ENCODE measurements around the gene PYHIN1. TPM values are rescaled to one million over a fixed set of nuclear protein-coding genes. Genes with fewer than 3 reads are reported as not detected.

PYHIN1 gene
- polyA plus RNA-seq, 1 of the 3 experiments (the other 2 are of a cell fraction), result not detected

DNA sequence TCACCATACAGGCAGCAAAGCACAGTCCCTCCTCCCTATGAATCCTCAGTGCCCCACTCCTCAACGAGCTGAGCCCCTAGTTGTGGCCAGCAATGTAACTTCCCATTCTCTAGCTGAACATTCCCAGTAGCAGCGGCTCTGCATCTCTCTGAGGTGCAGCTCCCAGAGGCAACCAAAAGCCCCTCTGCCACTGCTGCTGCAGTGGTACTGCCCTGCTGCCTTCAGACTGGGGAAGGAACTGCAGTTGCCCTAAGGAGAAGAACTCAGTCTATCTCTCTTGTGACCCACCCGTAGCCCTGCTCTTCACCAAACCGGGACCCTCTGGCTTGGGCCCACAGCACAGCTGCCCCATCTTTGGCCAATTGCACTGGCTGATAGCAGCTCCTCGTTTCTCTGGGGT lies 31.6 kb downstream of the PYHIN1 start:
- POLR2A ChIA-PET, result no interaction called here
- no peaks in the 10 kb centered on the region for H3K36me3 ChIP-seq (replicated peaks in 1 of 2; ENCODE audit: control insufficient read depth in 1 of 2, insufficient read depth in 2 of 2, low read length in 1 of 2)

DNA sequence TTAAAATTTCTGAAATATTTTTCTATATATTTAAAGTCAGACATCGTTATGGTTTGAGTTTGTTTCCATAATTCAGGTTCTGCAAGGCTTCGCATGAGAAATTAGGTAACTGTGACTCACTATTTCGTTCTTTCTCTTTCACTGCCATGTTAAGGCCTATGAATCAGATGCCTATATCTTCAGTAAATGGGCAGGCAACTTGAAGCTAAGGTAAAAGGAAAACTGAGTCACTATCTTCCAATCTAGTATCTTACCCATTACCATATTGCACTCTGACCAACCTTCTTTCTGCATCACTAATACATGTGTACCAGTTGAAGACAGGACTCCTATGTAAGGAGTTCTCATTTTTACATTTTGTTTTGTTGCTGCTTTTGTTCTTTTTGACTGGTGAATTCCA lies 37.8 kb downstream of the PYHIN1 start:
- Histone ChIP-seq H3K36me3 (replicated peaks in 1 of 2; ENCODE audit: control insufficient read depth in 1 of 2, insufficient read depth in 2 of 2, low read length in 1 of 2) (no peaks in the 10 kb centered on the region), H3K9ac (no peak overlapping the region), H3K79me2 (ENCODE audit: insufficient read depth) (no peaks in the 10 kb centered on the region), H2AFZ (ENCODE audit: low read depth) (no peak overlapping the region), H3K9me2 (no peaks in the 10 kb centered on the region), H3K27ac (ENCODE audit: low read depth in 2 of 2, low read length in 1 of 2) (no peak overlapping the region), H3F3A (replicated peaks; ENCODE audit: insufficient read depth) (no peaks in the 10 kb centered on the region), H3K9me3 (no peaks in the 10 kb centered on the region), H3K4me3 (ENCODE audit: low read depth in 2 of 2, low read length in 1 of 2) (no peak overlapping the region), H3K4me1 (ENCODE audit: control insufficient read depth in 1 of 2, insufficient read depth in 2 of 2, low read depth in 1 of 2, low read length in 1 of 2) (no peaks in the 10 kb centered on the region), H3K4me2 (no peak overlapping the region), H3K27me3 (ENCODE audit: insufficient read depth) (no peaks in the 10 kb centered on the region), H4K20me1 (ENCODE audit: insufficient read depth) (no peaks in the 10 kb centered on the region)
- TF ChIP-seq TAF1 (IDR thresholded peaks at IDR 0.05; ENCODE audit: borderline replicate concordance, low read depth, low read length), result no peak
- TF ChIP-seq EP300 (IDR thresholded peaks at IDR 0.05; ENCODE audit: borderline replicate concordance in 1 of 2, low read depth in 1 of 2, low read length in 1 of 2), result no peak
- no peak for TF ChIP-seq SIN3A (IDR thresholded peaks at IDR 0.05; ENCODE audit: borderline replicate concordance, low read depth, low read length)
- TF ChIP-seq, protein P1, sequence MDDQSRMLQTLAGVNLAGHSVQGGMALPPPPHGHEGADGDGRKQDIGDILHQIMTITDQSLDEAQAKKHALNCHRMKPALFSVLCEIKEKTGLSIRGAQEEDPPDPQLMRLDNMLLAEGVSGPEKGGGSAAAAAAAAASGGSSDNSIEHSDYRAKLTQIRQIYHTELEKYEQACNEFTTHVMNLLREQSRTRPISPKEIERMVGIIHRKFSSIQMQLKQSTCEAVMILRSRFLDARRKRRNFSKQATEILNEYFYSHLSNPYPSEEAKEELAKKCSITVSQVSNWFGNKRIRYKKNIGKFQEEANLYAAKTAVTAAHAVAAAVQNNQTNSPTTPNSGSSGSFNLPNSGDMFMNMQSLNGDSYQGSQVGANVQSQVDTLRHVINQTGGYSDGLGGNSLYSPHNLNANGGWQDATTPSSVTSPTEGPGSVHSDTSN (IDR thresholded peaks at IDR 0.05), result no peak
- no peak for TF ChIP-seq NRF1 (IDR thresholded peaks at IDR 0.05; ENCODE audit: low read depth, low read length)
- no peak for TF ChIP-seq JUND (IDR thresholded peaks at IDR 0.05)
- TF ChIP-seq GABPA (IDR thresholded peaks at IDR 0.05; ENCODE audit: low read depth), result no peak
- no peak for TF ChIP-seq EZH2phosphoT487 (IDR thresholded peaks at IDR 0.05; ENCODE audit: borderline replicate concordance, low read depth)
- no peak for TF ChIP-seq RXRA (IDR thresholded peaks at IDR 0.05; ENCODE audit: borderline replicate concordance, low read depth)
- TF ChIP-seq SMC3 (IDR thresholded peaks at IDR 0.05; ENCODE audit: low read depth, low read length), result no peak
- TF ChIP-seq POLR2AphosphoS5 (IDR thresholded peaks at IDR 0.05; ENCODE audit: low read depth, low read length), result no peak
- TF ChIP-seq, protein P2, sequence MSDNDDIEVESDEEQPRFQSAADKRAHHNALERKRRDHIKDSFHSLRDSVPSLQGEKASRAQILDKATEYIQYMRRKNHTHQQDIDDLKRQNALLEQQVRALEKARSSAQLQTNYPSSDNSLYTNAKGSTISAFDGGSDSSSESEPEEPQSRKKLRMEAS (IDR thresholded peaks at IDR 0.05; ENCODE audit: low read depth), result no peak
- TF ChIP-seq RAD21 (IDR thresholded peaks at IDR 0.05; ENCODE audit: low read length), result no peak
- TF ChIP-seq, protein P3, sequence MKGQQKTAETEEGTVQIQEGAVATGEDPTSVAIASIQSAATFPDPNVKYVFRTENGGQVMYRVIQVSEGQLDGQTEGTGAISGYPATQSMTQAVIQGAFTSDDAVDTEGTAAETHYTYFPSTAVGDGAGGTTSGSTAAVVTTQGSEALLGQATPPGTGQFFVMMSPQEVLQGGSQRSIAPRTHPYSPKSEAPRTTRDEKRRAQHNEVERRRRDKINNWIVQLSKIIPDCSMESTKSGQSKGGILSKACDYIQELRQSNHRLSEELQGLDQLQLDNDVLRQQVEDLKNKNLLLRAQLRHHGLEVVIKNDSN (IDR thresholded peaks at IDR 0.05; ENCODE audit: borderline replicate concordance, low read depth), result no peak
- no peak for TF ChIP-seq RCOR1 (IDR thresholded peaks at IDR 0.05; ENCODE audit: low read length)
- POLR2A ChIA-PET, result no interaction called here
- CTCF ChIA-PET, result no interaction called here
- no peak for DNase-seq
- 2% methylated on average over 3 of the region's 3 CpGs for WGBS (ENCODE audit: low lambda C conversion rate)

More for the DNA sequence above, 31.6 kb downstream of the PYHIN1 start:
- H3K27ac ChIP-seq (ENCODE audit: low read depth in 2 of 2, low read length in 1 of 2), result no peak overlapping the region
- H3K9ac ChIP-seq, result no peak overlapping the region
- no peaks in the 10 kb centered on the region for H4K20me1 ChIP-seq (ENCODE audit: insufficient read depth)
- no peaks in the 10 kb centered on the region for H3K79me2 ChIP-seq (ENCODE audit: insufficient read depth)
- H2AFZ ChIP-seq (ENCODE audit: low read depth), result no peak overlapping the region
- H3K4me1 ChIP-seq (ENCODE audit: control insufficient read depth in 1 of 2, insufficient read depth in 2 of 2, low read depth in 1 of 2, low read length in 1 of 2), result no peaks in the 10 kb centered on the region
- no peaks in the 10 kb centered on the region for H3K9me3 ChIP-seq
- WGBS (ENCODE audit: low lambda C conversion rate), result 3% methylated on average over 3 of the region's 5 CpGs
- H3F3A ChIP-seq (replicated peaks; ENCODE audit: insufficient read depth), result no peaks in the 10 kb centered on the region
- no peaks in the 10 kb centered on the region for H3K9me2 ChIP-seq
- no peaks in the 10 kb centered on the region for H3K27me3 ChIP-seq (ENCODE audit: insufficient read depth)
- no peak overlapping the region for H3K4me2 ChIP-seq
- no peak overlapping the region for H3K4me3 ChIP-seq (ENCODE audit: low read depth in 2 of 2, low read length in 1 of 2)
- CTCF ChIA-PET, result no interaction called here
- TF ChIP-seq JUND (IDR thresholded peaks at IDR 0.05), result no peak
- no peak for TF ChIP-seq FOXJ3 (CRISPR knock-in tag; IDR thresholded peaks at IDR 0.05)
- no peak for DNase-seq

Measured in SK-N-SH (cell line).